Measurements from ENCODE around the gene ZBTB47. TPM values are rescaled to one million over a fixed set of nuclear protein-coding genes. Genes with fewer than 3 reads are reported as not detected.

Gene ZBTB47
- 0.11 TPM for polyA plus RNA-seq (2012; ENCODE audit: missing spikeins)

- FAIRE-seq (no peak), DNase-seq (ENCODE audit: insufficient read length) (no peak)
- TF ChIP-seq POLR2AphosphoS5 (IDR thresholded peaks at IDR 0.05; ENCODE audit: low read depth, low read length) (no peak), TAF1 (IDR thresholded peaks at IDR 0.05; ENCODE audit: borderline replicate concordance, low read depth, low read length) (no peak), POLR2A (IDR thresholded peaks at IDR 0.05; ENCODE audit: low read depth, low read length) (no peak)
Measured at GRCh38 chr3:42653560-42654330, at the start of gene ZBTB47. TSS of gene ZBTB47 (plus strand) at chr3:42653697. CDS start at chr3:42658356, 4,659 bp downstream.

- FAIRE-seq = no peak
- no peak for DNase-seq (ENCODE audit: insufficient read length)
Measured at GRCh38 chr3:42605546-42606173, 47.8 kb upstream of the ZBTB47 start.

GRCh38 chr3:42608581-42608980 lies 44.9 kb upstream of the ZBTB47 start:
- FAIRE-seq = no peak
- DNase-seq (ENCODE audit: insufficient read length) = no peak
- no peak for TF ChIP-seq POLR2A (IDR thresholded peaks at IDR 0.05; ENCODE audit: low read depth, low read length)
- no peak for TF ChIP-seq TAF1 (IDR thresholded peaks at IDR 0.05; ENCODE audit: borderline replicate concordance, low read depth, low read length)
- no peak for TF ChIP-seq POLR2AphosphoS5 (IDR thresholded peaks at IDR 0.05; ENCODE audit: low read depth, low read length)

More at GRCh38 chr3:42605546-42606173, 47.8 kb upstream of the ZBTB47 start:
- TF ChIP-seq POLR2A (IDR thresholded peaks at IDR 0.05; ENCODE audit: low read depth, low read length) = no peak
- no peak for TF ChIP-seq TAF1 (IDR thresholded peaks at IDR 0.05; ENCODE audit: borderline replicate concordance, low read depth, low read length)
- no peak for TF ChIP-seq POLR2AphosphoS5 (IDR thresholded peaks at IDR 0.05; ENCODE audit: low read depth, low read length)

- DNase-seq (ENCODE audit: insufficient read length) = no peak
- TF ChIP-seq POLR2AphosphoS5 (IDR thresholded peaks at IDR 0.05; ENCODE audit: low read depth, low read length) = no peak
- TF ChIP-seq POLR2A (IDR thresholded peaks at IDR 0.05; ENCODE audit: low read depth, low read length) = no peak
- no peak for TF ChIP-seq TAF1 (IDR thresholded peaks at IDR 0.05; ENCODE audit: borderline replicate concordance, low read depth, low read length)
- FAIRE-seq = no peak
Measured at GRCh38 chr3:42610976-42611375, 42.5 kb upstream of the ZBTB47 start.

GRCh38 chr3:42612217-42612616 lies 41.3 kb upstream of the ZBTB47 start:
- FAIRE-seq = no peak
- DNase-seq (ENCODE audit: insufficient read length) = no peak
- TF ChIP-seq POLR2AphosphoS5 (IDR thresholded peaks at IDR 0.05; ENCODE audit: low read depth, low read length) (no peak), TAF1 (IDR thresholded peaks at IDR 0.05; ENCODE audit: borderline replicate concordance, low read depth, low read length) (no peak), POLR2A (IDR thresholded peaks at IDR 0.05; ENCODE audit: low read depth, low read length) (no peak)

- peak; percentile 21 for FAIRE-seq
- no peak for DNase-seq (ENCODE audit: insufficient read length)
- TF ChIP-seq POLR2A (IDR thresholded peaks at IDR 0.05; ENCODE audit: low read depth, low read length) = no peak
- no peak for TF ChIP-seq POLR2AphosphoS5 (IDR thresholded peaks at IDR 0.05; ENCODE audit: low read depth, low read length)
- TF ChIP-seq TAF1 (IDR thresholded peaks at IDR 0.05; ENCODE audit: borderline replicate concordance, low read depth, low read length) = no peak
Measured at GRCh38 chr3:42612928-42613327, 40.6 kb upstream of the ZBTB47 start.

- no peak for DNase-seq (ENCODE audit: insufficient read length)
- TF ChIP-seq POLR2A (IDR thresholded peaks at IDR 0.05; ENCODE audit: low read depth, low read length) = no peak
- TF ChIP-seq POLR2AphosphoS5 (IDR thresholded peaks at IDR 0.05; ENCODE audit: low read depth, low read length) = no peak
- TF ChIP-seq TAF1 (IDR thresholded peaks at IDR 0.05; ENCODE audit: borderline replicate concordance, low read depth, low read length) = no peak
- no peak for FAIRE-seq
Measured at GRCh38 chr3:42613462-42613861, 40.0 kb upstream of the ZBTB47 start.

GRCh38 chr3:42631620-42632019 lies 21.9 kb upstream of the ZBTB47 start:
- DNase-seq (ENCODE audit: insufficient read length) (no peak), FAIRE-seq (no peak)
- no peak for TF ChIP-seq POLR2A (IDR thresholded peaks at IDR 0.05; ENCODE audit: low read depth, low read length)
- TF ChIP-seq POLR2AphosphoS5 (IDR thresholded peaks at IDR 0.05; ENCODE audit: low read depth, low read length) = no peak
- TF ChIP-seq TAF1 (IDR thresholded peaks at IDR 0.05; ENCODE audit: borderline replicate concordance, low read depth, low read length) = no peak

- no peak for FAIRE-seq
- no peak for TF ChIP-seq TAF1 (IDR thresholded peaks at IDR 0.05; ENCODE audit: borderline replicate concordance, low read depth, low read length)
- TF ChIP-seq POLR2A (IDR thresholded peaks at IDR 0.05; ENCODE audit: low read depth, low read length) = no peak
- no peak for TF ChIP-seq POLR2AphosphoS5 (IDR thresholded peaks at IDR 0.05; ENCODE audit: low read depth, low read length)
- no peak for DNase-seq (ENCODE audit: insufficient read length)
Measured at GRCh38 chr3:42632146-42632545, 21.4 kb upstream of the ZBTB47 start.

GRCh38 chr3:42633544-42633943 lies 20.0 kb upstream of the ZBTB47 start:
- FAIRE-seq (no peak), DNase-seq (ENCODE audit: insufficient read length) (no peak)
- TF ChIP-seq POLR2AphosphoS5 (IDR thresholded peaks at IDR 0.05; ENCODE audit: low read depth, low read length) = no peak
- no peak for TF ChIP-seq TAF1 (IDR thresholded peaks at IDR 0.05; ENCODE audit: borderline replicate concordance, low read depth, low read length)
- no peak for TF ChIP-seq POLR2A (IDR thresholded peaks at IDR 0.05; ENCODE audit: low read depth, low read length)

- peak; percentile 30 for FAIRE-seq
- TF ChIP-seq POLR2A (IDR thresholded peaks at IDR 0.05; ENCODE audit: low read depth, low read length) = no peak
- no peak for TF ChIP-seq TAF1 (IDR thresholded peaks at IDR 0.05; ENCODE audit: borderline replicate concordance, low read depth, low read length)
- no peak for TF ChIP-seq POLR2AphosphoS5 (IDR thresholded peaks at IDR 0.05; ENCODE audit: low read depth, low read length)
- DNase-seq (ENCODE audit: insufficient read length) = no peak
Measured at GRCh38 chr3:42635111-42635510, 18.4 kb upstream of the ZBTB47 start.

- FAIRE-seq = no peak
Measured at GRCh38 chr3:42637001-42637400, 16.5 kb upstream of the ZBTB47 start.

More at GRCh38 chr3:42637001-42637400, 16.5 kb upstream of the ZBTB47 start:
- DNase-seq (ENCODE audit: insufficient read length) = no peak
- TF ChIP-seq POLR2A (IDR thresholded peaks at IDR 0.05; ENCODE audit: low read depth, low read length) = no peak
- TF ChIP-seq POLR2AphosphoS5 (IDR thresholded peaks at IDR 0.05; ENCODE audit: low read depth, low read length) = no peak
- no peak for TF ChIP-seq TAF1 (IDR thresholded peaks at IDR 0.05; ENCODE audit: borderline replicate concordance, low read depth, low read length)
